Pulmonary artery endothelial cell (primary cell): ENCODE measurements around the gene HSD17B8. TPM values are rescaled to one million over a fixed set of nuclear protein-coding genes. Genes with fewer than 3 reads are reported as not detected.

Source experiments
- DNase-seq: peaks from one replicate; pipeline ENCODE4 v3.0.0-alpha.2; 2011; ENCODE audit warnings: low read depth, low spot score
- total RNA-seq: library from RNA; depleted of rRNA; stranded (reverse); fragments of >200 nt; gene quantifications from 2 replicates; pipeline ENCODE4 v1.2.3, GENCODE V29; 2014

HSD17B8 gene
- total RNA-seq, 1 donor from 2014 or later = 8.6 TPM

GRCh38 chr6:33171016-33171879, 33.2 kb upstream of the HSD17B8 start:
- DNase-seq = no peak

GRCh38 chr6:33171880-33172687, 32.4 kb upstream of the HSD17B8 start:
- no peak for DNase-seq

- no peak for DNase-seq
These were observed 31.5 kb upstream of the HSD17B8 start for GRCh38 chr6:33172688-33173534.

GRCh38 chr6:33173535-33174180, 30.8 kb upstream of the HSD17B8 start:
- DNase-seq = no peak

- DNase-seq = no peak
These were observed 29.7 kb upstream of the HSD17B8 start for GRCh38 chr6:33174784-33175183.

GRCh38 chr6:33175436-33176069, 28.9 kb upstream of the HSD17B8 start:
- DNase-seq = no peak

GRCh38 chr6:33176906-33177305, 27.5 kb upstream of the HSD17B8 start:
- no peak for DNase-seq

- no peak for DNase-seq
These were observed 26.7 kb upstream of the HSD17B8 start for GRCh38 chr6:33177552-33178446.

- no peak for DNase-seq
These were observed 25.5 kb upstream of the HSD17B8 start for GRCh38 chr6:33178755-33179475.

- no peak for DNase-seq
These were observed 23.3 kb upstream of the HSD17B8 start for GRCh38 chr6:33181141-33181540.

GRCh38 chr6:33183071-33183683, 21.3 kb upstream of the HSD17B8 start:
- no peak for DNase-seq

- no peak for DNase-seq
These were observed 19.3 kb upstream of the HSD17B8 start for GRCh38 chr6:33185190-33185589.

- DNase-seq = no peak
These were observed 18.7 kb upstream of the HSD17B8 start for GRCh38 chr6:33185654-33186187.

- no peak for DNase-seq
These were observed 16.6 kb upstream of the HSD17B8 start for GRCh38 chr6:33187809-33188208.

- no peak for DNase-seq
These were observed 15.3 kb upstream of the HSD17B8 start for GRCh38 chr6:33189164-33189563.

- DNase-seq = no peak
These were observed 14.6 kb upstream of the HSD17B8 start for GRCh38 chr6:33189625-33190448.

GRCh38 chr6:33190504-33191107, 13.8 kb upstream of the HSD17B8 start:
- no peak for DNase-seq
